Ectodermal cell (in vitro differentiated cells): ENCODE measurements around the gene PRKG1.

Experiments
- H3K27ac ChIP-seq: 2 replicates; pipeline ENCODE4 v1.7.0; 2013; ENCODE audit warnings: mild to moderate bottlenecking, low read depth, low read length; ENCODE audit not compliant: insufficient read depth, poor library complexity, severe bottlenecking
- H3K27me3 ChIP-seq: 2 replicates; pipeline ENCODE4 v1.7.0; 2013; ENCODE audit warnings: mild to moderate bottlenecking, low read length; ENCODE audit not compliant: insufficient read depth, control insufficient read depth, poor library complexity, severe bottlenecking
- H3K36me3 ChIP-seq: one replicate; pipeline ENCODE4 v1.7.0; 2013; ENCODE audit warnings: low read length; ENCODE audit not compliant: control insufficient read depth, insufficient read depth
- H3K4me1 ChIP-seq: one replicate; pipeline ENCODE4 v1.7.0; 2013; ENCODE audit warnings: low read length; ENCODE audit not compliant: control insufficient read depth, insufficient read depth
- H3K4me3 ChIP-seq: 2 replicates; pipeline ENCODE4 v1.7.0; 2013; ENCODE audit warnings: low read depth, low read length, control low read depth; ENCODE audit not compliant: insufficient read depth
- H3K9me3 ChIP-seq: 2 replicates; pipeline ENCODE4 v1.7.0; 2013; ENCODE audit warnings: mild to moderate bottlenecking, low read length, moderate library complexity; ENCODE audit not compliant: control insufficient read depth
- WGBS, 2 experiments: methylation state at CpG; one replicate each; pipeline ENCODE4 v1.1.7; 2013; ENCODE audit warnings: missing lambda C conversion rate in 2 of 2; 5-methylcytosine and 5-hydroxymethylcytosine counted together

The PRKG1 gene

GRCh38 chr10:52135101-52135500 lies 1060.8 kb downstream of the PRKG1 start:
- 91 to 93% methylated on average over 2 of the region's 2 CpGs for whole genome bisulfite sequencing, 2 experiments
- H3K4me1 ChIP-seq, result no peaks in the 10 kb centered on the region
- no peak overlapping the region for H3K4me3 ChIP-seq
- no peaks in the 10 kb centered on the region for H3K27me3 ChIP-seq
- H3K9me3 ChIP-seq, result no peaks in the 10 kb centered on the region
- no peak overlapping the region for H3K27ac ChIP-seq
- no peaks in the 10 kb centered on the region for H3K36me3 ChIP-seq

GRCh38 chr10:52136921-52137320 lies 1062.6 kb downstream of the PRKG1 start:
- no peaks in the 10 kb centered on the region for H3K4me1 ChIP-seq
- no peak overlapping the region for H3K27ac ChIP-seq
- H3K36me3 ChIP-seq, result no peaks in the 10 kb centered on the region
- H3K27me3 ChIP-seq, result no peaks in the 10 kb centered on the region
- no peak overlapping the region for H3K4me3 ChIP-seq
- 98 to 100% methylated on average over 2 of the region's 2 CpGs for WGBS, 2 experiments
- no peaks in the 10 kb centered on the region for H3K9me3 ChIP-seq

GRCh38 chr10:52143338-52143737 lies 1069.1 kb downstream of the PRKG1 start:
- Histone ChIP-seq H3K4me3 (no peak overlapping the region), H3K36me3 (no peaks in the 10 kb centered on the region), H3K27ac (no peak overlapping the region), H3K27me3 (no peaks in the 10 kb centered on the region), H3K9me3 (no peaks in the 10 kb centered on the region), H3K4me1 (no peaks in the 10 kb centered on the region)
- WGBS, 2 experiments, result 77 to 89% methylated on average over 1 of the region's 1 CpG

GRCh38 chr10:52145636-52146035 lies 1071.3 kb downstream of the PRKG1 start:
- Histone ChIP-seq H3K4me3 (no peak overlapping the region), H3K27me3 (no peaks in the 10 kb centered on the region), H3K9me3 (no peaks in the 10 kb centered on the region), H3K4me1 (no peaks in the 10 kb centered on the region), H3K36me3 (no peaks in the 10 kb centered on the region), H3K27ac (no peak overlapping the region)
- 77% methylated on average over 1 of the region's 1 CpG; no CpG with 5 or more reads in 1 of the 2 experiments for WGBS, 2 experiments

DNA sequence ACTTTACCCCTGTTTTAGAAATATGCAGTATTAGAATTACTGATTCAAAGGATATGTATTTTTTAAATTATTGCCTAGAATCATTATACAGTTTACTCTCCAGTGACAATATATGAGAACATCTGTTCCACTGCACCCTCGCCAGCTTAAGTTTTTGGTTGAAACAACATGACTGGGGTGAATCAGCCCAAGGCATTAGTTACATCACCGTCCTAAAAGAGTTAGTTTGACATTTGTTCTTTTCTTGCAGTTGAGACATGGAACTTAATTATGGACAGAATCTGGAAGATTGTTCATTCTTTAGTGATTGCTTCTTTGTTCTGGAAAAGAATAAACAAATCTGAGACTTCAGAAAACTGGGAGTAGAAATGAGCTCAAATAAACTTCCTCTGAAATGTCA lies 1072.5 kb downstream of the PRKG1 start:
- H3K27me3 ChIP-seq, result no peaks in the 10 kb centered on the region
- H3K9me3 ChIP-seq, result no peaks in the 10 kb centered on the region
- H3K4me3 ChIP-seq, result no peak overlapping the region
- H3K4me1 ChIP-seq, result no peaks in the 10 kb centered on the region
- 96 to 100% methylated on average over 2 of the region's 2 CpGs for WGBS, 2 experiments
- H3K36me3 ChIP-seq, result no peaks in the 10 kb centered on the region
- no peak overlapping the region for H3K27ac ChIP-seq

DNA sequence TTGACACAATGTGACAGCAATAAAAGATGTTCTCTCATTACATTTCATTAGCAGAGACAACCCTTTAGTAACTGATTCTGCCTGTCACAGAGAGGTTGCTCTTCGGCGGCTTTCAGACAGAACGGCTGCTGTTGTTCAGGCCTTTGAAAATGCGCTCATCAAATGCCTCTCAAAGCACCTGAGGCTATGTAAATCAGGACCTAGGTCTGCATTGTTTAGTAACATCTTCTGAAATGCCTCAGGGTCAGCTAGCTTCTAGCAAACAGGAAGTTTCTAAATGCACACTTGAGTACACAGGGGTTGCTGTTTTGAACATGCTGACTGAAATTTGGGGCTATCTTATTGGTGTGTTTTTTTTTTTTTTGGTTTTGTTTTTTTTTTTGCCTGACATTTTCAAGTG lies 1096.5 kb downstream of the PRKG1 start:
- Histone ChIP-seq H3K27me3 (no peaks in the 10 kb centered on the region), H3K9me3 (no peaks in the 10 kb centered on the region), H3K27ac (no peak overlapping the region), H3K36me3 (no peaks in the 10 kb centered on the region), H3K4me1 (no peaks in the 10 kb centered on the region), H3K4me3 (no peak overlapping the region)
- 54 to 59% methylated on average over 3 to 4 of the region's 4 CpGs for WGBS, 2 experiments

DNA sequence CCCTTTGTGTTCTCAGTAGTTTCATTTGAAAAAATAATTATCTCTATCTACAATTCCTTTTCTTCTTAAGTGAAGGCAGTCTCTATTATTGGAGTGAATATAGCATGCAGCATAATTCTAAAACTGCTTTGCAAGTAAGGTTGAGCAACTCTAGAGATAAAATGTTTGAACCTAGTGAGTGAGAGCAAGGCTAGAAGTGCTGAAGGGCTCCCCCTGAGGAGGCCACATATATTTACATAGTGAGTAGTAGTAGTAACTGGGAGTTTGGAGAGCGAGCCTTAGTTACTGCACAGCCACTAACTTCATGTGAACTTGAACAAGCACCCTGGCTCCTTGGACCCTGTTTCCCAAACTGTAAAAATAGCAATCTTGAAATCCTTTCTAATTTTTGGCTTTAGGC lies 1098.3 kb downstream of the PRKG1 start:
- Histone ChIP-seq H3K27ac (no peak overlapping the region), H3K9me3 (no peaks in the 10 kb centered on the region), H3K4me3 (no peak overlapping the region), H3K27me3 (no peaks in the 10 kb centered on the region), H3K36me3 (no peaks in the 10 kb centered on the region), H3K4me1 (no peaks in the 10 kb centered on the region)
- WGBS, 2 experiments, result 84 to 94% methylated on average over 1 of the region's 1 CpG

- no peak overlapping the region for H3K27ac ChIP-seq
- no peaks in the 10 kb centered on the region for H3K4me1 ChIP-seq
- H3K4me3 ChIP-seq, result no peak overlapping the region
- H3K27me3 ChIP-seq, result no peaks in the 10 kb centered on the region
- no peaks in the 10 kb centered on the region for H3K36me3 ChIP-seq
- no peaks in the 10 kb centered on the region for H3K9me3 ChIP-seq
Measured at GRCh38 chr10:52185256-52185655, 1111.0 kb downstream of the PRKG1 start.

- Histone ChIP-seq H3K4me1 (no peaks in the 10 kb centered on the region), H3K4me3 (no peak overlapping the region), H3K9me3 (no peaks in the 10 kb centered on the region), H3K27ac (no peak overlapping the region), H3K27me3 (no peaks in the 10 kb centered on the region), H3K36me3 (no peaks in the 10 kb centered on the region)
- WGBS, 2 experiments, result 68 to 69% methylated on average over 3 of the region's 3 CpGs
Measured at GRCh38 chr10:52187521-52188258, 1113.4 kb downstream of the PRKG1 start.

GRCh38 chr10:52191049-52191448 lies 1116.8 kb downstream of the PRKG1 start:
- Histone ChIP-seq H3K27me3 (no peaks in the 10 kb centered on the region), H3K4me1 (no peaks in the 10 kb centered on the region), H3K36me3 (no peaks in the 10 kb centered on the region), H3K9me3 (no peaks in the 10 kb centered on the region), H3K4me3 (no peak overlapping the region), H3K27ac (no peak overlapping the region)
- WGBS, 2 experiments, result 84 to 90% methylated on average over 5 of the region's 5 CpGs

GRCh38 chr10:52194191-52194590 lies 1119.9 kb downstream of the PRKG1 start:
- H3K27ac ChIP-seq, result no peak overlapping the region
- 97 to 100% methylated on average over 1 to 2 of the region's 3 CpGs for WGBS, 2 experiments

More at GRCh38 chr10:52194191-52194590, 1119.9 kb downstream of the PRKG1 start:
- Histone ChIP-seq H3K4me1 (no peaks in the 10 kb centered on the region), H3K27me3 (no peaks in the 10 kb centered on the region), H3K36me3 (no peaks in the 10 kb centered on the region), H3K9me3 (no peaks in the 10 kb centered on the region), H3K4me3 (no peak overlapping the region)
